PC-3 (cell line): Measurements from ENCODE around the gene WNT3. TPM values are rescaled to one million over a fixed set of nuclear protein-coding genes. Genes with fewer than 3 reads are reported as not detected.

ENCODE experiments used
- ATAC-seq: fragments of 200-7000 bp; cut with Tn5 transposase; 2 replicates; pipeline ENCODE4 v1.9.1; 2020; ENCODE audit warnings: mild to moderate bottlenecking, moderate library complexity
- BruUV-seq: library from RNA; stranded (reverse); fragments of 400-500 nt; replicated peaks from 2 replicates; lab custom pipeline; 2021; lab: Mats Ljungman, UMichigan
- CTCF ChIA-PET: fragments of 300-600 bp; sonication (Branson Sonifier 250); formaldehyde crosslinking; loops from one replicate; lab custom pipeline; 2022; ENCODE audit warnings: antibody characterized with exemption; lab: Charles Lee
- POLR2A ChIA-PET: fragments of 300-600 bp; sonication (Branson Sonifier 250); formaldehyde crosslinking; loops from one replicate; lab custom pipeline; 2022; ENCODE audit warnings: antibody characterized with exemption; ENCODE audit not compliant: unreplicated experiment; lab: Charles Lee
- DNase-seq: peaks from one replicate; pipeline ENCODE4 v3.0.0-alpha.2; 2015
- H2AFZ ChIP-seq: fragments of 300-600 bp; sonication (generic); 2 replicates; pipeline ENCODE4 v1.6.0; 2016; ENCODE audit warnings: antibody characterized with exemption, low read length
- H3F3A ChIP-seq: fragments of 300-600 bp; sonication (generic); one replicate; pipeline ENCODE4 v1.6.0; 2017; ENCODE audit warnings: antibody characterized with exemption, low read length, control low read depth, mild to moderate bottlenecking; ENCODE audit not compliant: unreplicated experiment
- H3K27ac ChIP-seq: fragments of 300-600 bp; sonication (generic); 2 replicates; pipeline ENCODE4 v1.5.1; 2016; ENCODE audit warnings: mild to moderate bottlenecking, low read length
- H3K27me3 ChIP-seq: fragments of 300-600 bp; sonication (generic); 2 replicates; pipeline ENCODE4 v1.6.1; 2016; ENCODE audit warnings: low read length, mixed read lengths
- H3K36me3 ChIP-seq: fragments of 300-600 bp; sonication (generic); 2 replicates; pipeline ENCODE4 v1.6.1; 2016; ENCODE audit warnings: low read depth, mixed run types, low read length, mixed read lengths
- H3K4me1 ChIP-seq: fragments of 300-600 bp; sonication (generic); 2 replicates; pipeline ENCODE4 v1.5.1; 2016; ENCODE audit warnings: low read length; ENCODE audit not compliant: insufficient read depth
- H3K4me2 ChIP-seq: fragments of 300-600 bp; sonication (generic); 2 replicates; pipeline ENCODE4 v1.6.0; 2016; ENCODE audit warnings: low read length
- H3K4me3 ChIP-seq: fragments of 300-600 bp; sonication (generic); 2 replicates; pipeline ENCODE4 v1.5.1; 2016; ENCODE audit warnings: mild to moderate bottlenecking, low read length, mixed read lengths
- H3K79me2 ChIP-seq: fragments of 300-600 bp; sonication (generic); 2 replicates; pipeline ENCODE4 v1.6.1; 2017; ENCODE audit warnings: low read length, mixed read lengths
- H3K9ac ChIP-seq: fragments of 300-600 bp; sonication (generic); 2 replicates; pipeline ENCODE4 v1.6.0; 2016; ENCODE audit warnings: mild to moderate bottlenecking, low read length
- H3K9me2 ChIP-seq: fragments of 300-600 bp; sonication (generic); replicated peaks from 2 replicates; pipeline ENCODE4 v1.6.1; 2016; ENCODE audit warnings: mixed run types, low read length, mixed read lengths
- H3K9me3 ChIP-seq: fragments of 300-600 bp; sonication (generic); 2 replicates; pipeline ENCODE4 v1.6.1; 2016; ENCODE audit warnings: low read length, mixed read lengths
- H4K20me1 ChIP-seq: fragments of 300-600 bp; sonication (generic); 2 replicates; pipeline ENCODE4 v1.6.1; 2016; ENCODE audit warnings: low read length, mixed read lengths
- EZH2 ChIP-seq: fragments of 300-600 bp; sonication (generic); IDR thresholded peaks from one replicate; pipeline ENCODE4 v1.6.1; 2017; ENCODE audit warnings: antibody characterized with exemption, mild to moderate bottlenecking, low read length; ENCODE audit not compliant: unreplicated experiment
- EZH2phosphoT487 ChIP-seq: fragments of 300-600 bp; sonication (generic); IDR thresholded peaks from 2 replicates; pipeline ENCODE4 v1.6.1; 2018; ENCODE audit warnings: mild to moderate bottlenecking, antibody characterized with exemption, low read length, borderline replicate concordance
- intact Hi-C: fragments of 100-400 bp; cut with micrococcal nuclease; formaldehyde crosslinking; loops from 2 replicates; pipeline ENCODE4 v1.9.0; 2023
- total RNA-seq: library from RNA; depleted of rRNA; stranded (reverse); fragments of >200 nt; gene quantifications from 2 replicates; pipeline ENCODE4 v1.2.3, GENCODE V29; 2014
- TF ChIP-seq, protein P1 (sequence below): fragments of 300-600 bp; sonication (generic); conservative IDR thresholded peaks from 2 replicates; pipeline ENCODE4 v1.5.1; 2017; ENCODE audit warnings: antibody characterized with exemption, low read depth, mild to moderate bottlenecking, low read length

The WNT3 gene
- total RNA-seq, 1 experiment from 2014 or later, result 4.9 TPM

DNA sequence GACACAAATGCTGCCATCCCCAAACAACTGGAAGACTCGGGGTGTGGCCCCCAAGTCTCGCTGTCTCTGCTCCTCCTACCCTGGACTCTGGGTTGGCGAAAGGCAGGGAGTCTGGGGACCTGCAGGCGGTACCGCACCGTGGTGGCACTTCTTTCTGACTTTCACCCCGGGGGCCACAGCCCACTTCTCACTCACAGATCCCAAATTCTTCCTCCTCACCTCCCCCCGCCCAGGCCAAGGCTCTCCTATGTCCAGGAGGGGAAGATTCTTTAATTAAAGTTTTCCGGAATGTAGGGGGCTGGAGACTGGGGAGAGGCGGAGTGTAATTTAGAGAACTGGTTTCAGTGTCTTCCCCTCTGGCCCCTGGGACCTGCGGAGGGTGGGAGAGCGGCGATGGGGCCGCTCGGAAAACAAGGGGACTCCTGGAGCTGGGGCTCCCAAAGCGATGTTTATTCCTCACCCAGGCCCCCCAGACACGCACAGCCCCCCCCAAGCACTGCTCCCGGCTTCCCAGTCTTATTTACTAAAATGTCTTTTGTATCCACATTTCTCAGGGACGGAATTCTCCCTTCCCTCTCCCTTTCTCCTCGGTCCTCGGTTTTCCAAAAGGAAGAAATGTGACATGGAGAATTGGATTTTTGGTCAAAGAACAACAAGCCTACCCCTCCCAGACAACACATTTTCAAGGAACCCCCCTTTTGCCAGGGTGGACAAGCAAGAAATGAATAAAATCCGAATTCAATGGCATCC is 1.2 kb downstream of the WNT3 start:
- no peaks in the 10 kb centered on the region for H4K20me1 ChIP-seq
- no peak overlapping the region for H3K27ac ChIP-seq
- ChIA-PET CTCF (no interaction called here), POLR2A (no interaction called here)
- H3K27me3 ChIP-seq, result 0 out of 2 replicates have a peak, but pooled peaks cover 10% of the 10 kb centered on the region
- no peak overlapping the region for H3K4me2 ChIP-seq
- no TSS peak for BruUV-seq
- H3K9ac ChIP-seq, result no peak overlapping the region
- ATAC-seq, result no peak
- H3K9me2 ChIP-seq, result no peaks in the 10 kb centered on the region
- H3F3A ChIP-seq, result no peaks in the 10 kb centered on the region
- H3K9me3 ChIP-seq, result no peaks in the 10 kb centered on the region
- intact Hi-C loops, result no loop called here
- no peak for DNase-seq
- no peaks in the 10 kb centered on the region for H3K36me3 ChIP-seq
- TF ChIP-seq EZH2phosphoT487 (no peak), EZH2 (no peak)
- TF ChIP-seq, protein P1, sequence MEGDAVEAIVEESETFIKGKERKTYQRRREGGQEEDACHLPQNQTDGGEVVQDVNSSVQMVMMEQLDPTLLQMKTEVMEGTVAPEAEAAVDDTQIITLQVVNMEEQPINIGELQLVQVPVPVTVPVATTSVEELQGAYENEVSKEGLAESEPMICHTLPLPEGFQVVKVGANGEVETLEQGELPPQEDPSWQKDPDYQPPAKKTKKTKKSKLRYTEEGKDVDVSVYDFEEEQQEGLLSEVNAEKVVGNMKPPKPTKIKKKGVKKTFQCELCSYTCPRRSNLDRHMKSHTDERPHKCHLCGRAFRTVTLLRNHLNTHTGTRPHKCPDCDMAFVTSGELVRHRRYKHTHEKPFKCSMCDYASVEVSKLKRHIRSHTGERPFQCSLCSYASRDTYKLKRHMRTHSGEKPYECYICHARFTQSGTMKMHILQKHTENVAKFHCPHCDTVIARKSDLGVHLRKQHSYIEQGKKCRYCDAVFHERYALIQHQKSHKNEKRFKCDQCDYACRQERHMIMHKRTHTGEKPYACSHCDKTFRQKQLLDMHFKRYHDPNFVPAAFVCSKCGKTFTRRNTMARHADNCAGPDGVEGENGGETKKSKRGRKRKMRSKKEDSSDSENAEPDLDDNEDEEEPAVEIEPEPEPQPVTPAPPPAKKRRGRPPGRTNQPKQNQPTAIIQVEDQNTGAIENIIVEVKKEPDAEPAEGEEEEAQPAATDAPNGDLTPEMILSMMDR, result no peak
- H3K4me1 ChIP-seq, result no peaks in the 10 kb centered on the region
- no peak overlapping the region for H2AFZ ChIP-seq
- H3K79me2 ChIP-seq, result no peaks in the 10 kb centered on the region
- H3K4me3 ChIP-seq, result no peak overlapping the region

DNA sequence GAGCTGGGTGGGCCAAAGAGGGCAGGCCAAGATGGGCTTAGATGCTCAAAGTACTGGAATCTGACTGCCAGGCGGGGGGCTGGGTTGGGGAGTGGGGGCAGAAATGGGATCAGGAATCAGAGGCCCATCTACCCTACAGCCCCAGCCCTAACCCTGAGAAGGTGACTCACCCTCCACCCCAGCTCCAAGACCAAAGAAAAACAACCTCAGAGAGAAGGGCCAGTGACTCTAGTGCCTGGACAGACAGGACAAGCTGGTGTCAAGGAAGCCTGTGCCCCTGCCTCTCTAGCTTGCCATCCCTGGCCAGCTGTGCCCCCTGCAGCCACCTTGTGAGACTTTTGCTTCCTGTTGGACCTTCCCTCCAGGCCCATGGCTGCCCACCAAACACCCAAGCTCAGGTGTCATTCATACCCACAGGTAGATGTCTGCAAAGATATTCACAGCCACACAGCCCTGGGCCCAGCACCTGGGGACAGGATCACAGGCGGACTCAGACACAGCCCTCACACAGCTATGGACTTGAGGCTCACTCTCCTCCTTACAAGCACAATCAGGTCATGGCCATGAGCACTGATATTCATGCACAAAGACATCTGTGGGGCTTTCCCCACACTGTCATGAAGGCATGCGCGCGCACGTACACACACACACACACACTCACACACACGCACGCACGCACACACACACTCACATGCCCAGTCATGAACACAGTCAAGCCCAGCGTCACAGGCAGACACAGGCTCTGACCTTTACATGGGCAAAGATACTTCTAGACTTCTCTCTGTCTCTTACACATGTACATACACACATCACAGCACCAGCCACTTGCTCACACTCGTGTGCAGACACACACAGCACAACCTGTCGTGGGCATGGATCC is 2.8 kb downstream of the WNT3 start:
- ChIA-PET CTCF (no interaction called here), POLR2A (no interaction called here)
- no peak for ATAC-seq
- TF ChIP-seq EZH2phosphoT487, result no peak
- no peak for TF ChIP-seq EZH2
- TF ChIP-seq, protein P1, result no peak
- no peak for DNase-seq
- Histone ChIP-seq H3F3A (no peaks in the 10 kb centered on the region), H3K4me3 (no peak overlapping the region), H3K79me2 (no peaks in the 10 kb centered on the region), H3K27ac (no peak overlapping the region), H3K4me2 (no peak overlapping the region), H3K9ac (no peak overlapping the region), H3K9me2 (no peaks in the 10 kb centered on the region), H3K27me3 (0 out of 2 replicates have a peak, but pooled peaks cover 10% of the 10 kb centered on the region), H4K20me1 (no peaks in the 10 kb centered on the region), H3K9me3 (no peaks in the 10 kb centered on the region), H3K4me1 (no peaks in the 10 kb centered on the region), H3K36me3 (no peaks in the 10 kb centered on the region), H2AFZ (no peak overlapping the region)
- no TSS peak for BruUV-seq
- intact Hi-C loops, result no loop called here
